Kasumi-1 (cell line): ENCODE measurements around the gene SEC14L1.

Experiments used
- DNase-seq, 2 experiments: peaks; one replicate each; lab custom pipeline; 2025; lab: John Stamatoyannopoulos, UW

SEC14L1 gene

GRCh38 chr17:77264617-77265230 is 124.0 kb downstream of the SEC14L1 start:
- DNase-seq, result no peak

DNA sequence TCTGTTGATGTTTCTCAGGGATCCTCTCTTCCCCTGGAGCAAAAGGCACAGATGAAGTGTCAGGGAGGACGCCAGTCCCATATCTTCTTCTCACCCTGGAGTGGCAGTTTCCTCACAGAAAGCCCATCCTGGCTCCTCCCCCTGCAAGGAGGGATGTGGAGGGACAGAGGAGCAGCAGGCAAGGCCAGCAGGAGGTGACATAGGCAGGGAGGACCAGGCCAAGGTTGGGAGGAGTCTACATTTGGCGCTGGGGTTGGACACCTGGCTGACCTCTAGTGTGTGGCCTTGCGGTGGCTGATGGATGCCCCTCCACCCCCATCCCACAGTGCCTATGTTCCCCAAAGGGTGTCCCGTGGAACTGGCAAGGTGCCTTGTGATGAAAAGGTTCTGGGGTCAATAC is 125.4 kb downstream of the SEC14L1 start:
- DNase-seq, result no peak
